Measurements from ENCODE around the gene SH3TC1. TPM values are rescaled to one million over a fixed set of nuclear protein-coding genes. Genes with fewer than 3 reads are reported as not detected.

The SH3TC1 gene
- 10 to 100 TPM; 23.2 to 24.8 TPM for total RNA-seq

DNA sequence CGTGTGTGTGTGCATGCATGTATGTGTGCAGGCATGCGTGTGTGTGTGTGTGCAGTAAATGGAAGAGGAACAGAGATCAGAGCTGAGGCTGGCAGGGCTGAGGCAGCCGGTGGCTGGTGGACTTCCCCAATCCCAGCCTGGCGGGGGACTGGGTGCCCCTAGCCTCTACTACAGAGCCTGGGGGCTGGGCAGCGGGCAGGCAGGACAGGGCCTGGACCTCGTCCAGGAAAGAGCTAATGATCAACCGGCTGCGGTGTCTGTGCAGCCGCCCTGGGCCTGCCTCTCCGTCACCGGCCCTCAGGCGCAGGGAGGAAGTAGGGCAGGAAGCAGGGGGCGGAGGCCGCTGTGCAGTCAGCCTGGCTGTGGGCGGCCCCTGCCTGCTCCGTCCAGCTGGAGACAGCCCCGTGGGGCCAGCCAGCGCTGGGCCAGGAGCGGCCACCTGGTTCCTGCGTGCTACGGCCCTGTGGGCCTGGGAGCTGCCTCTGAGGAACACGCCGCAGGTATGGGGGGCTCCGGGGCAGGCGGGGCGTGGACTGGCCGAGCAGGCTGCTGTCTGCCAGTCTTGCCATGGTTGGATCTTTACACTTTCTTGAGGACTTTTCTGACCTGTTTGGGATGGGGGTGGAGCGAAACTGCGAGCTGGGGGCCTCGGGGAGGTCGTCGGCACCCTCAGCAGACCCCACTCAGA is at the start of gene SH3TC1:
SH3TC1 (plus strand) TSS at position 385 of the 688 bp plus-strand sequence. CDS start 5,905 bp downstream, outside the sequence.

GRCh38 chr4:8158710-8159536 is 40.2 kb upstream of the SH3TC1 start, which contains the start of gene ABLIM2:
TSS of gene ABLIM2 (minus strand) at chr4:8158813. CDS start at chr4:8158689, 124 bp downstream.

GRCh38 chr4:8269535-8270417 is 70.7 kb downstream of the SH3TC1 start, which contains the start of gene HTRA3:
TSS of gene HTRA3 (plus strand) at chr4:8269754. CDS start at chr4:8269969, 215 bp downstream.

Other genes starting within 250 kb of the SH3TC1 start
- gene ABLIM2, start 40.5 kb upstream of the SH3TC1 start, total RNA-seq: under 1 TPM; 0.20 to 0.43 TPM
- gene HTRA3, start 70.5 kb downstream of the SH3TC1 start, total RNA-seq: not detected
- gene ACOX3, start 241.4 kb downstream of the SH3TC1 start, total RNA-seq: 10 to 100 TPM; 14.8 to 15.4 TPM
- gene TRMT44, start 241.5 kb downstream of the SH3TC1 start, total RNA-seq: 10 to 100 TPM; 21.1 to 23.7 TPM

All from activated naive CD4-positive, alpha-beta T cell treated with anti-CD3 and anti-CD28 coated beads, Interleukin-2, amount 10 ng/mL, durations not matched to agents 5 hours and 36 hours (primary cell).